Left lung (tissue), 10 donors: ENCODE data around the gene LTBP2. TPM values are rescaled to one million over a fixed set of nuclear protein-coding genes. Genes with fewer than 3 reads are reported as not detected.

Experiments
- ATAC-seq: fragments of 200-7000 bp; cut with Tn5 transposase; one replicate; pipeline ENCODE4 v1.9.1; 2020; ENCODE audit warnings: moderate library complexity
- DNase-seq, 4 donors: peaks; one replicate each; pipeline ENCODE4 v3.0.0-alpha.2; 2013 to 2020
- H3K27ac ChIP-seq, 2 donors: fragments of 200-600 bp; sonication (generic) in 1 of 2; one replicate each; pipeline versions ENCODE4 v1.5.0 to v1.8.0; 2020 to 2021
- H3K27me3 ChIP-seq, 2 donors: fragments of 200-600 bp; sonication (generic) in 1 of 2; one replicate each; pipeline versions ENCODE4 v1.5.0 to v1.8.0; 2020 to 2021
- H3K36me3 ChIP-seq, 2 donors: fragments of 200-600 bp; sonication (generic) in 1 of 2; one replicate each; pipeline versions ENCODE4 v1.5.0 to v1.8.0; 2020 to 2021
- H3K4me1 ChIP-seq, 2 donors: fragments of 200-600 bp; one replicate each; pipeline ENCODE4 v1.8.0; 2021
- H3K4me3 ChIP-seq, 2 donors: fragments of 200-600 bp; sonication (generic) in 1 of 2; one replicate each; pipeline versions ENCODE4 v1.5.0 to v1.8.0; 2020 to 2021; ENCODE audit warnings: mild to moderate bottlenecking in 1 of 2
- H3K9me3 ChIP-seq, 2 donors: fragments of 200-600 bp; sonication (generic) in 1 of 2; one replicate each; pipeline versions ENCODE4 v1.5.0 to v1.8.0; 2020 to 2021
- intact Hi-C, 2 donors: fragments of 100-400 bp; cut with DNase I; formaldehyde crosslinking; loops; one replicate each; pipeline versions ENCODE4 v1.11.2 to v1.14.2; 2022
- polyA plus RNA-seq, 6 donors: library from polyadenylated mRNA; unstranded; fragments of 120-200 nt; gene quantifications; one replicate each; pipeline ENCODE4 v1.2.1, GENCODE V29; 2013; ENCODE audit not compliant: insufficient read length in 6 of 6
- total RNA-seq, 2 donors: library from RNA; stranded (reverse); fragmentation: NEBNext Ultra II Directional; extraction: Animal tissue kit (Norgen Biotek cat#: 25700); gene quantifications; one replicate each; pipeline ENCODE4 v1.2.1, GENCODE V29; 2021
- TF ChIP-seq, protein P1 (sequence below), 2 donors: fragments of 200-600 bp; sonication (generic) in 1 of 2; IDR thresholded peaks; one replicate each; pipeline versions ENCODE4 v1.5.0 to v1.8.0; 2021; ENCODE audit warnings: antibody characterized with exemption in 2 of 2
- donor health status: DM: no; HTN: yes; CAD: no.
- donor health status: DM: no; HTN: no; CAD: no.

Gene LTBP2
- total and polyA plus RNA-seq, 8 donors: 14.0 to 154 (median 19.3) TPM

DNA sequence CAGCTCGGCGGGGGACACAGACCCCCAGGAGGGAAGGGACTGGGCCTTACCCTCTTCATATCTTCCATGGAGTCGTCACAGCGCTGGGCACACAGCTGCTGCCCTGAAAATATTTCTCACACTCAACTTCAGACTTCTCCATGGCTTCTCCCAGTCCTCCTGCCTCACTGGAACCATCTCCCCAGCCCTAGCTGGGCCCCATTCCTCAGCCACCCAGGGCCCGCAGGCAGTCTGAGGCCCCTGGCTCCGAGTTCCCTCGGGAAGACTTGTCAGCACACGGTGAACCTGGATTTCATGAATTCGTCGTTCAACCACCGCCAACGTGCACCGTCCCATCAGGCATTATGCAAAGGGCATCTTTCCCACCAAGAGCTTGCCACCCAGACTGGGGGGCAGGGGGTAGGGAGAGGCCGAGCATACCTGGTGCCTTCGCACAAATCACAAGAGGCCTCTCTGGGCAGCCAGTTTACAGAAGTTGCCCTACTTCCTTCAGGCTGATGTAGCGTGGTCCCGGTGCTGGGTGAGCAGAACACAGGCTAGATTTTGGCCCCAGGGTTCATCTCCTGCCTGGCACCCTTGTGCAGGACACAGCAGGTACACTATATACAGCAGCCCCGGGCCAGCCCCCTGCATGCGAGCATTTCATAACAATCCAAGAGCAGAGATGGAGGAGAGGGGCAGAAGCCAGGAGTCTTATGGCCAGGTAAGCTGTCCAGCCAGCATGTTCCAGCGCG, 44.2 kb downstream of the LTBP2 start:
- no peak for DNase-seq
- Histone ChIP-seq H3K27me3 (no peaks in the 10 kb centered on the region), H3K36me3 (no peaks in the 10 kb centered on the region), H3K9me3 (no peaks in the 10 kb centered on the region), H3K27ac (peak overlapping the region; percentile 8 to 41), H3K4me3 (no peak overlapping the region), H3K4me1 (peaks cover 30 to 35% of the 10 kb centered on the region in 2 donors)
- ATAC-seq: no peak
- intact Hi-C loops: no loop called here
- TF ChIP-seq, protein P1, sequence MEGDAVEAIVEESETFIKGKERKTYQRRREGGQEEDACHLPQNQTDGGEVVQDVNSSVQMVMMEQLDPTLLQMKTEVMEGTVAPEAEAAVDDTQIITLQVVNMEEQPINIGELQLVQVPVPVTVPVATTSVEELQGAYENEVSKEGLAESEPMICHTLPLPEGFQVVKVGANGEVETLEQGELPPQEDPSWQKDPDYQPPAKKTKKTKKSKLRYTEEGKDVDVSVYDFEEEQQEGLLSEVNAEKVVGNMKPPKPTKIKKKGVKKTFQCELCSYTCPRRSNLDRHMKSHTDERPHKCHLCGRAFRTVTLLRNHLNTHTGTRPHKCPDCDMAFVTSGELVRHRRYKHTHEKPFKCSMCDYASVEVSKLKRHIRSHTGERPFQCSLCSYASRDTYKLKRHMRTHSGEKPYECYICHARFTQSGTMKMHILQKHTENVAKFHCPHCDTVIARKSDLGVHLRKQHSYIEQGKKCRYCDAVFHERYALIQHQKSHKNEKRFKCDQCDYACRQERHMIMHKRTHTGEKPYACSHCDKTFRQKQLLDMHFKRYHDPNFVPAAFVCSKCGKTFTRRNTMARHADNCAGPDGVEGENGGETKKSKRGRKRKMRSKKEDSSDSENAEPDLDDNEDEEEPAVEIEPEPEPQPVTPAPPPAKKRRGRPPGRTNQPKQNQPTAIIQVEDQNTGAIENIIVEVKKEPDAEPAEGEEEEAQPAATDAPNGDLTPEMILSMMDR (IDR thresholded peaks at IDR 0.05): no peak

- Histone ChIP-seq H3K36me3 (no peaks in the 10 kb centered on the region), H3K4me1 (peaks cover 25 to 32% of the 10 kb centered on the region in 2 donors), H3K9me3 (no peaks in the 10 kb centered on the region), H3K27ac (peak overlapping the region; percentile 7 to 41), H3K4me3 (no peak overlapping the region), H3K27me3 (no peaks in the 10 kb centered on the region)
- TF ChIP-seq, protein P1 (IDR thresholded peaks at IDR 0.05): no peak
- no peak for DNase-seq
- ATAC-seq: no peak
- intact Hi-C loops: no loop called here
Observed at GRCh38 chr14:74567219-74567618, 44.8 kb downstream of the LTBP2 start.

- H3K27ac ChIP-seq: peak overlapping the region in 1 of 2 donors; percentile 14
- no peaks in the 10 kb centered on the region for H3K9me3 ChIP-seq
- no peak for DNase-seq
- TF ChIP-seq, protein P1 (IDR thresholded peaks at IDR 0.05): no peak
- H3K27me3 ChIP-seq: no peaks in the 10 kb centered on the region
- intact Hi-C loops: no loop called here
- H3K4me1 ChIP-seq: peaks cover 23 to 28% of the 10 kb centered on the region in 2 donors
- no peaks in the 10 kb centered on the region for H3K36me3 ChIP-seq
- H3K4me3 ChIP-seq: no peak overlapping the region
- no peak for ATAC-seq
Observed at GRCh38 chr14:74566174-74567141, 45.6 kb downstream of the LTBP2 start.

- ATAC-seq (no peak), DNase-seq (no peak)
- Histone ChIP-seq H3K4me1 (peaks cover 3 to 15% of the 10 kb centered on the region in 2 donors), H3K27ac (peak overlapping the region in 1 of 2 donors; percentile 42), H3K27me3 (no peaks in the 10 kb centered on the region), H3K9me3 (no peaks in the 10 kb centered on the region), H3K4me3 (no peak overlapping the region), H3K36me3 (no peaks in the 10 kb centered on the region)
- TF ChIP-seq, protein P1 (IDR thresholded peaks at IDR 0.05): no peak
- intact Hi-C loops: no loop called here
Observed at GRCh38 chr14:74563586-74564159, 48.4 kb downstream of the LTBP2 start.
